GM19328 (cell line): ENCODE measurements around the gene COP1.

Experiments used
- ATAC-seq: cut with Tn5 transposase; IDR thresholded peaks from one replicate; pipeline ENCODE4 v1.9.1; 2021; ENCODE audit warnings: mild to moderate bottlenecking, moderate library complexity; ENCODE audit not compliant: unreplicated experiment

Gene COP1

GRCh38 chr1:175976865-175977642 is 230.0 kb downstream of the COP1 start:
- ATAC-seq, result no peak

DNA sequence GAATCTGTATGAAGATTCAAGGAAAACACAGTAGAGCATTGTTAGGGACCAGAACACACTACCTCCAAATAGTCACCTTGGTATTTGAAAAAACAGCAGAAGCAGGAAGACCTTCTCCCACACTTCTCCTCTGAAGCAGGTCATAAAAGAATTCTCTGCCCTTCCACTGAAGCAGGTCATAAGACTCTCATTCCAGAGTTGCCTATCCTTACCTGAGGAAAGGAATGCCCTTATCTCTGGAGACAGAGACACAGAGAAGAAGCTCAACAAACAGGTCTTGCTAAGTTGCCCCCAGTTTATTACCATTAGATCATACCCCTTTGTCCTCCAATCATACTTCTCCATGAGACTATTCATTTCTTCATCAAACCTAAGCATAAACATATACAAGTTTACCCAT is 237.9 kb downstream of the COP1 start:
- no peak for ATAC-seq

GRCh38 chr1:175968486-175969172 is 238.5 kb downstream of the COP1 start:
- no peak for ATAC-seq

DNA sequence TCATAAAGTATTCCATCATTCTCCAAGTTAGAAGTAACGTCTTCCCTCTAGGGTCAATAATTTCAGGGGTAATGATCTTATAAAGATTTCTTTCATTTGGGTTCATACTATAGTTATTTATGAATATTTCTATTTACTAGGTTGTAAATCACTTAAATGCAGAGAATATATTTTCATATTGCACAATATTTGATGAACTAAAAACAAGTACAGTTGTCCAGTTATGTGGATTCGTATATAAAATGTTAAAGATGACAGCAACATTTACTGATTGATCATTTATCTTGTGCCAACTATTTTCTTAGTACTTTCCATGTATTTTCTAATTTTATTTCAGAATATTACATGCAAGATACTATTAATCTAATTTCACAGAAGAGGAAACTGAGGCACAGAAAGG is 243.3 kb downstream of the COP1 start:
- no peak for ATAC-seq

- ATAC-seq, result no peak
Measured at GRCh38 chr1:175960169-175960568, 246.9 kb downstream of the COP1 start.

DNA sequence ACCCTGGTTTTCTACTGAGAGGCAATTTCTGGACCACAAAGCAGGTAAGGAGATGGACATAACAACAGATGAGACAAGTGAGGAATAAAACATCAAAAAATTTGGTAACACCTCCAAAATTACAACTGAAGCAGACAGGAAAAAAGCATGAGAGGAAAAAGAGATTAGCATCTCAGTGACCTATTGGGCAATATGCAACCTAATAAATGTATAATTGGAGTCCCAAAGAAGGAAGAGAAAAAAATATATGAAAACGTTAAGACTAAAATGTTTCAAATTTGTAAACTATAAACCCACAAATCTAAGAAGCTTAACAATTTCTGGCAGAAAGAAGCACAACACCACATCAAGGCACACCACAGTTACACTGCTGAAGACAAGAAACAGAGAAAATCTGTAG is 255.5 kb downstream of the COP1 start:
- no peak for ATAC-seq

DNA sequence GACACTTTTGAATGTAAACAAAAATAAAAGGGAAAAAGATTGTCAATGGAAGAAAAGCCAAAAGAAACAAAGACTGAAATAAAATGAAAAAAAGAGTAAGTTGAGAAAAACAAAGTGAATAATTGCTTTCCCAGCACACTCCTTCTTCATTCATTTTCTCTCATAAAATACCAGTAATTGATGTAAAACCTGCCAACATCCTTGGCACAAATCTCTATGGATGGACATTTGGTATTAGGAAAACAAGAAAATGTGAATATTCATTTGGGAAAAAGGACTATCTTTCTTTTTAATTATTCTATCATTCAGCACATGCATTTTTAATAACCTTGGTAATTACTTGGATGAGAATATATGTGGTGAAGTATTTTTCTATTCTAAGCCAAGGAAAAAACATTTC is 259.3 kb downstream of the COP1 start:
- ATAC-seq, result no peak

DNA sequence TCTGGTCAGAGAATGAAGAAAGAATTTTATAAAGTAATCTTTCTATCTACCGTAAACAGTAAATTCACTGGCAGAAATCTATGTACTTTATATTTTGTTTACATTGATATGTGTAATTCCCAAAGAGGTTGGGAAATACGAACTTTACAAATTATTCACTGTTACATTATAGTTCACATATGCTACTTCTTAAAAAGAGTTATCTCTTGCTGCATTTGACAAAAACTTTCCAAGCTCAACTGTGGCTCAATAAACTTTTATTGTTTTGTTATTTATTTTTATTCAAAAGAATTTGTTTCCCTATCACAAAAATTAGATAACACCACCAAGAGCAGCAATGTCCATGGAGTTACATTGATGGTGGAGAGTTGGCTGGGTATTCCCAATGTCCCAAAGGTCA is 262.5 kb downstream of the COP1 start:
- ATAC-seq, result no peak

- no peak for ATAC-seq
Measured at GRCh38 chr1:175941164-175941563, 265.9 kb downstream of the COP1 start.

DNA sequence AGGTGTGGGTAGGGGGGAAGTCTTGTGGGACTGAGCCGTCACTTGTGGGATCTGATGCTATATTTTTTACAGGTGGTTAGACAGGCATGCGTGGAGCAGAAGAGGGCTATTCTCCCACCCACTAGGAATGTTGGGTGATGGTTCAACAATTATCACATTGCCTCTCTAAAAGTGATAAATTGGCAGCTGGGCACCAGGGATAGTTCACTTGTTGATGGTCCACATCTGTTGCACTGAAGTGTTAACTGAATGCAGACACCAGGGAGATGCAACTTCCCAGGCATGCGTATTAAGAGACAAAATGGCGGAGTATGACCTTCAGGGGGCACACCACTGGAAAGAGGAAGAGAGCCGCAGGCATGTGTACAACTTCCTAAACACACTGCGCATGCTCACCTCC is 270.4 kb downstream of the COP1 start:
- no peak for ATAC-seq

GRCh38 chr1:175935566-175936115 is 271.4 kb downstream of the COP1 start:
- ATAC-seq, result no peak

DNA sequence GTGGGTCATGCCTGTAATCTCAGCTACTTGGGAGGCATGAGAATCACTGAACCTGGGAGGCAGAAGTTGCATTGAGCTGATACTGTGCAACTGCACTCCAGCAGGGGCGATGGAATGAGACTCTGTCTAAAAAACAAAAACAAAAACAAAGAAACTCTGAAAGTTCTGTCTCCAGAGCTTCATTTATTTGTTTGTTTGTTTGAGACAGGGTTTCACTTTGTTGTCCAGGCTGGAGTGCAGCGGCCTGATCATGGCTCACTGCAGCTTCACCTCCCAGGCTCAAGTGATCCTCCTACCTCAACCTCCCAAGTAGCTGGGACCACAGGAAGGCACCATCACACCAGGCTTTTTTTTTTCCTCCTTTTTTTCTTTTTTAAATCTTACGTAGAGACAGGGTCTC is 271.9 kb downstream of the COP1 start:
- ATAC-seq, result no peak

- ATAC-seq, result no peak
Measured at GRCh38 chr1:175933801-175934200, 273.3 kb downstream of the COP1 start.

DNA sequence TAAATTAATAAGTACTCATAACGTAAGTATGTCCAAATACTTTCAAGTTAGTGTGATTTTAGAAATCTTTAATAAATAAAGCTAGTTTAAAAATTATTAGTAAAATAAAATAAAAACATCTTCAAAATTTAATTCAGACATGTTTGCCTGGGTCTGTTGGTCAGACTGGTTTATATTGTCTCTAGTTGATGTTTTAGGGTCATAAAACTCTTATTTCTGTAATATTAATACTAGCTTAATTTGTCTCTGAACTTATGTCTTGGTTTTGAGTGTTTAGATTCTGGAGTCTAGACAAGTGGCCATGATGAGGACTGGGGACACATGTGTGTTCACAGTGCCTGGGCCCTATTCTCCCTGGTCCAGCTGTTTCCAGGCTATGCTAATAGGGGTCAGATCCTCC is 279.1 kb downstream of the COP1 start:
- no peak for ATAC-seq

DNA sequence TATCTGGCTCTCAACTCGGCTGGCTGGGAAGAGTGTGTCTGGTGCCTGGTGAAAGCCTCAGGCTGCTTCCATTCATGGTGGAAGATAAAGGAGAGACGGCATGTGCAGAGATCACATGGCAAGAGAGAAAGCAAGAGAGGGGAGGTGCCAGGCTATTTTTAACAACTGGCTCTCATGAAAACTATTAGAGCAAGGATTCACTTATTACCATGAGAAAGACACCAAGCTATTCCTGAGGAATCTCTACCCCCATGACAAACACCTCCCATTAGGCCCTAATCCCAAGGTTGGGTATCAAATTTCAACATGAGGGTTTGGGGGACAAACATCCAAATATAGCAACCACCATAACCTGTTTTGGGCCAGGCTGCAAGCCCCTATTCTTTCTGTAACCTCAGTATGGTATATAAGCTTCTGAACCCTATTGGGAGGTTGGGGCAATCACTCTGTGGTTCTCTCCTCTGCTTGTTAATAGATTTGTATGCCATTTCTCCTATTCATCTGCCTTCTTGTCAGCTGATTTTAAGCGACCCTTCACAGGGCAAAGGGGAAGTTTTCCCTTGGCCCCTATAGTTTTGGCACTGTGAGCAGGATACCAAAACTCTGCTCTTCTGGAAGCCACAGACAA is 284.7 kb downstream of the COP1 start:
- ATAC-seq, result no peak

GRCh38 chr1:175920381-175920780 is 286.7 kb downstream of the COP1 start:
- ATAC-seq, result no peak

DNA sequence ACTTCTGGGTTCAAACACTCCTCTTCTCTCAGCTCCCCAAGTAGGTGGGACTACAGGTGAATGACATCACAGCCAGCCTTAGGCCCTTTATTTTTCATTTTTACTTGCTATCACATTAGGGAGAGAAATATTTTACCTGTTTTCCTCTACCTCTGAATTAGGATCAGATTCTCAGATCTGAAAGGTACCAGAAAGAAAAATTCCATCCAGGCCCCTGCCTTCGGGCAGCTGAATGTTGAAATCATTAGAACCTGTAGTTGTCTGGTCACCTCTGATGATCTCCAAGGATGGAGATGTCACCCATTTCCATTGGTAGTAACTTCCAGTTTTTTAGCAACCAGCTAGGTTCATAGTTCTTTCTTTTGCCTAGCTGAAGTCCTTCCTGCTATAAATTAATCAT is 288.1 kb downstream of the COP1 start:
- no peak for ATAC-seq

DNA sequence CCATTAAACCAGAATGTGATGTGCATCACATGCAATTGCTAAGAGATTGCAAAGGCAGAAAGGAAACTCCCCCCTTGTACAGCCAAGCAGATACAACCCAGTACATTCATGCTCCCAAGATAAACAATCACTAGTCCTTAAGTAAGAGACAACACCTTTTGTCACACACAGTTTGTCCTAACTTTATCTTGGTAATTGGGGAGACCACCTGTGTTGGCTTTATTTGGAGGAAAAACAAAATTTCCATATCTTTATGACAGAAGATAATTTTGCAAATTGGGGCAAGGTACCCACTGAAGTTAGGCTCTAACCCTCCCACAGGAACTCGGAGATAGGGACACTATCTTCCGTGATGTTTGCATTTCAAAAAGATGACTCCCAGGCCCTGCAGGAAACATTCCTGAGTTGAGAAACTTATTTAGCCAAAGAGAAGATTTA is 288.7 kb downstream of the COP1 start:
- ATAC-seq, result no peak

DNA sequence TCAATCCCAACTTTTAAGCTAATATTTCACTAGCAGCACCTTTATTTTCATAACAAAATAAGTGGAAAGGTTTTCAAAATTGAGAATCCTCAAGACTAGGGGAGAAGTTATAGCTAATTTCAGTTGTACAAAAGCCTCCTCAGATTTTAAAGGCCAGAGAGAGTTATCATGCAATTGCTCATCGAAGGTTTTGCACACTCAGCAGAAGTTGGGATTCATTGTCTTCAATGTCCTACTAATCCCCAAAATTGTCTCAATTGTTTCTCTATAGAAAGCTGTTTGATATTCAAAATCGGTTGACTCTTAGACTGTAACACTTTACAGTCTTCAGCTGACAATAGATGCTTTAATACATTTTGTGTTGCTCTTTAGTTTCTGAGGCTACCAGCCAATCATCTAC is 293.0 kb downstream of the COP1 start:
- ATAC-seq, result no peak

GRCh38 chr1:175911138-175911537 is 295.9 kb downstream of the COP1 start:
- no peak for ATAC-seq

DNA sequence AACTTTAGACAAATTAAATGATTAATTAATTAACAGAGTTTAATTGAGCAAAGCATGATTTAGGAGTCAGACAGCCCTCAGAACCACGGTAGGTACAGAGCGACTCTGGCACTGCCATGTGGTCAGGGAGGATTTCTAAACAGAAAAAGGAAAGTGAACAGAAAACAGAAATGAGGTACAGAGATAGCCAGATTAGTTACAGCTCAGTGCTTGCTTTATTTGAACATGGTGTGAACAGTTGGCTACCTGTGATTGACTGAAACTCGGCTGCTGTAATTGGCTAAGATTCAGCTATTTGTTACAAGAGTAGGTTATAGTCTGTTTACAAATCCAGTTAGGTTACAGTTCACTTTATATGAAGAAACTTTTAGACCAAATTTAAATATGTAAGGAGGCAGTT is 300.7 kb downstream of the COP1 start:
- ATAC-seq, result no peak

DNA sequence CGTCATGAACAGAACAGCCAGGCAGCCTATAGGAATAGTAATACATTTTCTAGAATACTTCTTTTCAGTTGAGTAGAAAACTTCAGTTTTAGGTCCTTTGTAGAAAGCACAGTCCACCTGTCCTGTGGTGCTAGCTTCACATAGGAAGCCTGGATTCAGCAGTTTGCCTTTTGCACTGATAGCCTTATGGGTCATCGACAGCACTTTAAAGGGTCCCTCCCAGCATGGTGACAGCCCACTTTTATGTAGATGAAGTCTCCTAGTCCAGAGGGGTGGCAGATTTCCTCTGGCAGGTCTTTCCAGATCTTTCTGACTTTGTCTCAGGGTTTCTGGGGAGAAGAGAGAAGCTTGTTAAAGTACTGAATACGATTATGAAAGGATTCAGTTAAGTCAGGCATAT is 302.3 kb downstream of the COP1 start:
- no peak for ATAC-seq
